HUES64 (cell line): Measurements from ENCODE around the gene CACNA2D1.

Experiments
- H3K27ac ChIP-seq: 2 replicates; pipeline ENCODE4 v1.7.0; 2013; ENCODE audit warnings: low read depth, low read length, inconsistent platforms
- H3K27me3 ChIP-seq: 2 replicates; pipeline ENCODE4 v1.6.1; 2013; ENCODE audit warnings: mild to moderate bottlenecking, low read length; ENCODE audit not compliant: insufficient read depth
- H3K36me3 ChIP-seq: 2 replicates; pipeline ENCODE4 v1.6.1; 2013; ENCODE audit warnings: mild to moderate bottlenecking, low read length; ENCODE audit not compliant: insufficient read depth
- H3K4me1 ChIP-seq: 2 replicates; pipeline ENCODE4 v1.6.1; 2013; ENCODE audit warnings: mild to moderate bottlenecking, low read length, moderate library complexity; ENCODE audit not compliant: insufficient read depth
- H3K4me3 ChIP-seq: 2 replicates; pipeline ENCODE4 v1.5.1; 2013; ENCODE audit warnings: mild to moderate bottlenecking, low read length, moderate library complexity
- H3K9ac ChIP-seq: 2 replicates; pipeline ENCODE4 v1.6.1; 2013; ENCODE audit warnings: mild to moderate bottlenecking, low read depth, low read length
- H3K9me3 ChIP-seq: 2 replicates; pipeline ENCODE4 v1.6.1; 2013; ENCODE audit warnings: low read depth, low read length; ENCODE audit not compliant: insufficient read depth
- WGBS: fragments of 150-250, 120-280 bp; methylation state at CpG from one replicate; pipeline ENCODE4 v1.1.7; 2013; ENCODE audit warnings: missing lambda C conversion rate; 5-methylcytosine and 5-hydroxymethylcytosine counted together

The CACNA2D1 gene

DNA sequence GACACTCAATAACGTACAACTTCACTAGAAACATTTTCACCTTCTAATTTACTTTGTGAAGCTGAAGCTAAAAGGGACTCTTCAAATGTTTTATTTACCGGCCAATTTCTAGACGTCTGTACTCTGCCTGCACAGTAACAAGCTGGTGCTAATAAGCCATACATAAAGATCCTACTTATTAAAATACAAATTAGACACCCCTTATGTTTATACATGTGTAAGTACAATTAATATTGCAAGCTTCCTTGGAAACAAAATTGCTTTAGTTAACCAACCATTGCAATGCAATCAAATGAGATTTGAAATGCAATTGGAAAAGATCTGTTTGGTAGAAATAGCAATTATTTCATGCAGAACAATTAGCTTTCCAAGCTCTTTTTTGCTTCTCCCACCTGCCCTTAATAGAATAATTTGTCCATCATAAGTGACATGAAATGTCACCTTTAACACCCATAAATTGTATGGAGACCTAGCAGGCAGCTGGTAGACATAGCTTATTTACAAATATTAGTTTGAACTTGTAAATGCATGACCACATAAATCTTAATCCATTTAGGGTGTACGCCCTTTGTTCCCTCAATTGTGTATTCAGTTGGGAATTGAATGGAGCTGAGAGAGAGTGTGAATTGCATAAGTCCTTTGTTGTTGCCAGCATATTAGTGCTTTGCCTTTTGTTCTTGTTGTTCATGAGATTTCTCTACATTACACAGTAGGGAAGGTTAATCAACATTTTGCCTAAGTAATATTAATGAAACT is 277.1 kb downstream of the CACNA2D1 start:
- Histone ChIP-seq H3K4me1 (peaks cover 25% of the 10 kb centered on the region), H3K9me3 (no peaks in the 10 kb centered on the region), H3K27me3 (no peaks in the 10 kb centered on the region), H3K27ac (no peak overlapping the region), H3K4me3 (no peak overlapping the region), H3K36me3 (no peaks in the 10 kb centered on the region), H3K9ac (no peak overlapping the region)
- 95% methylated on average over 4 of the region's 4 CpGs for WGBS

DNA sequence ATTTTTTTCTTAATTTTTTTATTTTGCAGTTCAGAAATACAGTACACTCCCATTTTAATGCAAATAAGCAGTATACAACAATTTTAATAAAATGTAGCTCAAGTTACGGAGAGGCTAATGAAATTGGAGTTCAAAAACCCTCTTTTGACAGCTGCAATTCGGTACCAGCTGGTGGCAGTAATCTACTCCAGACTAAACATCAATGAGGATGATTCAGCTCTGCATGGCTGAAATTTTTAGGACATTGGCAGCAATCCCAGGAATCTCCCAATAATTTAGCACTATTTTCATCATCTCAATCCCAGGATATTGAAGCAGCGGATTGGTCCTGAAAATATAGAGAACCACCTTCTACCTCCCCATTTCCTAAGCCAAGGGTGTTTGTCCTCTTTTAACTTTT is 278.8 kb downstream of the CACNA2D1 start:
- H3K9me3 ChIP-seq, result no peaks in the 10 kb centered on the region
- H3K36me3 ChIP-seq, result no peaks in the 10 kb centered on the region
- WGBS, result 38% methylated on average over 3 of the region's 3 CpGs
- no peaks in the 10 kb centered on the region for H3K27me3 ChIP-seq
- peaks cover 27% of the 10 kb centered on the region for H3K4me1 ChIP-seq
- no peak overlapping the region for H3K27ac ChIP-seq
- H3K4me3 ChIP-seq, result no peak overlapping the region
- H3K9ac ChIP-seq, result no peak overlapping the region

DNA sequence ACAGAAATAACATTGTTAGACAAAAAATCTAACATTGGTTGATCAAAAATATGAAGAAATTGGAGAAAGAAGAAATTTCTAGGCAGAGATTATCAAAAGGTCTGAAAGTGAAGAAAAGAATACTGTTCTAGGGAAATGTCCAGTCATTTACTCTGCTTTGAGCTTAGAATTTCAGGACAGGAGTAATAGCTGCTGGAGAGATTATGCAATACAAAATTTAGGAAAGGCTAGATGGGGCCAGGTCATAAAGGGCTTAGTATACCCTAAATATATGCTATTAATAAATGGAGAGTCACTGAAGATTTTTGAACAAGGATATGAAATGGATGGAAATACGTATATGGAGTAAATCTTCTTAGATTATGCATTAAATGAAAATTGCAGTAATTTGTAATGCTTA is 279.2 kb downstream of the CACNA2D1 start:
- 88% methylated on average over 1 of the region's 1 CpG for WGBS
- H3K4me1 ChIP-seq, result peaks cover 27% of the 10 kb centered on the region
- no peaks in the 10 kb centered on the region for H3K27me3 ChIP-seq
- no peaks in the 10 kb centered on the region for H3K9me3 ChIP-seq
- H3K4me3 ChIP-seq, result no peak overlapping the region
- H3K9ac ChIP-seq, result no peak overlapping the region
- no peaks in the 10 kb centered on the region for H3K36me3 ChIP-seq
- H3K27ac ChIP-seq, result no peak overlapping the region

DNA sequence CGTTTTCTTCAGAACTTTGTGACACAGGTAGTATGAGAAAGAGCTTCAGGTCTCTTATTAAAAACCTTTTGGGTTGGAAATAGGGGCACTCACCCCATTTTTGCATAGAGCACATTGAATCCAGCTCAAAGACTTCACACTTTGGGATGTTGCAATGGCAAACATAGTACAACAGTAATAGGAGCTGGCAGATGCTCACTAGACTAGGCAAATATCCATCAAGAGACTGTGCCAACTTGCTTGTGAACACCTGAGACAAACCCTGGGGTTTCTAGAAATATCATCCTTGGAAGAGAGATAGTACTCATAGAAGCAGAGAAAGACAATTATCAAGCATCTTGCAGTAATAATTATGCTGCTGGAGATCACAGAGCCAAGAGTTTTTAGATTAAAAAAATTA is 280.0 kb downstream of the CACNA2D1 start:
- 77% methylated on average over 1 of the region's 1 CpG for WGBS
- H3K9me3 ChIP-seq, result no peaks in the 10 kb centered on the region
- H3K4me1 ChIP-seq, result peaks cover 27% of the 10 kb centered on the region
- no peaks in the 10 kb centered on the region for H3K36me3 ChIP-seq
- H3K9ac ChIP-seq, result no peak overlapping the region
- no peaks in the 10 kb centered on the region for H3K27me3 ChIP-seq
- no peak overlapping the region for H3K4me3 ChIP-seq
- H3K27ac ChIP-seq, result no peak overlapping the region

DNA sequence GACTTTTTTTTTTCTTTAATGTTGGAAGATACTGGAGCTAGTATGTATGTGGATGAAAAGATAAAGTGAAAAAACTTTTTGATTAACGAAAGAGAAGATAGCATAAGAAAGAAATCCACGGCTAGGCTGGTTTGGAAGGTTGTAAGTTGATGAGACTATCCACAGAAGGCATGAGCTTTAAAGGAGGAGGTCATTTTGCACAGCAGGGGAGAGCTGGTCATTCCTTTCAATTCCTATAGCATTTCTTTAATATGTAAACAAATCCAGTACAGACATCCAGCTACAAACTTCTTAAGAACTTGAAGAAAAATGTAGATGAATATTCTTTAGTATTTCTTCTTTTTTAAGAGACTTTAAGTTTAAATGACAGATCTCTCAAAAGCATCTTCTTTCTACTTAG is 281.3 kb downstream of the CACNA2D1 start:
- Histone ChIP-seq H3K27me3 (no peaks in the 10 kb centered on the region), H3K4me1 (peaks cover 27% of the 10 kb centered on the region), H3K27ac (no peak overlapping the region), H3K4me3 (no peak overlapping the region), H3K9me3 (no peaks in the 10 kb centered on the region), H3K36me3 (no peaks in the 10 kb centered on the region), H3K9ac (no peak overlapping the region)
- 33% methylated on average over 2 of the region's 2 CpGs for whole genome bisulfite sequencing

DNA sequence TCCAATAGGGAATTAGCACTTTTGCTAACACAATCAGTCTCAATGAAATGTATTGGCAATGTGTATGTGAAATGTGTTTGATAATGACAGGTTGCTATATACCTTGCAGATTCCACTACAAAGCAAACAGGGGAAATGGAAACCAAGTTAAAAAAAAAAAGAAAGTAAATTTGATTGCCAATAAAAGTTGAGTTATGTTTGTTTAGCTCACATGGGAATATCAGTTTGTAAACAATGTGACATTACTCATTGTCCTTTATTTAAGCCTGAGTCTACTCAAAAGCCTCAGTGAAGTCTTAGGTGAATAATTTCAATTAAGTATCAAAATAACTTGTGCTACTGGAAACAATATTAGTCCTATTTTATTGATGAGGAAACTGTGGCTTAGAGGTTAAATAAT is 285.2 kb downstream of the CACNA2D1 start:
- no peak overlapping the region for H3K27ac ChIP-seq
- peaks cover 34% of the 10 kb centered on the region for H3K4me1 ChIP-seq
- no peaks in the 10 kb centered on the region for H3K9me3 ChIP-seq
- H3K27me3 ChIP-seq, result peaks cover 2% of the 10 kb centered on the region; the same call in 1 of the 2 replicates
- H3K4me3 ChIP-seq, result no peak overlapping the region
- no peaks in the 10 kb centered on the region for H3K36me3 ChIP-seq
- H3K9ac ChIP-seq, result no peak overlapping the region

DNA sequence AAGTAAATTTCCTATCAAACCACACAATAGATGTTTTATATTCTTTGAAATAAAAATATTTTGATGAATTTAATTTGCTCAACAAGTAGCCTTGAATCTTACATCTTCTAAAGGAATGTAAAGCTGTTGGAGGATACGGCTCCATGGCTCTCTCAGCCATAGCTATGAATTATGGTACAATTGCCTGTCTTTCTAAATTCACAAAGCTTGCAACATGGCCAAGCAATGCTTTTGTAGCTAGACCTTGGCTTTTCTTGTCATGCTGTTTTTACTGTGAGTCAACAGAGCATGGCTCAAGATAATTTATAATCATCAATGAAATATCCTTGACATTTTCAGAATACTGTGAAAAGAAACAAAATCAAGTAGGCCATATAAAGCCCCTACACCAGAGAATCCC is 286.7 kb downstream of the CACNA2D1 start:
- no peaks in the 10 kb centered on the region for H3K36me3 ChIP-seq
- peaks cover 27% of the 10 kb centered on the region for H3K4me1 ChIP-seq
- WGBS, result 86% methylated on average over 1 of the region's 1 CpG
- peaks cover 2% of the 10 kb centered on the region; the same call in 1 of the 2 replicates for H3K27me3 ChIP-seq
- H3K9me3 ChIP-seq, result no peaks in the 10 kb centered on the region
- H3K9ac ChIP-seq, result no peak overlapping the region
- H3K4me3 ChIP-seq, result no peak overlapping the region
- H3K27ac ChIP-seq, result no peak overlapping the region

DNA sequence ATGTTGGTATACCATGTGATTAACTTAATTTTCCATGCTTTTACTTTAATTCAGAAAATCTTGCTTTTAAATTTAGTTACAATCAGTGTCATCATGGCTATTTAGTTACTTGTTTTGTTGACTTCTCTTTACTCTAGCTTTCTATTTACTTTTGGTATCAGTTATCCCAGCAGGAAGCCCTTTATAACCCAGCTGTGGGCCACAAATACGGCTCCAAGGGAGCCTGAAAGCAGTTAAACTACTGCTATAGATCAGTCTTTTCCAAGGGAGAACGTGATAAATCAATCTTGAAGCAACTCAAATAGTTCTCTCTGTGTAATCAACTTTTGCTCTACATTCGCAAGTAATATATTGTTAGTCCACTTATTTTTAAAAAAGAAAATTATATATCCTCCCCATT is 287.4 kb downstream of the CACNA2D1 start:
- Histone ChIP-seq H3K27me3 (peaks cover 2% of the 10 kb centered on the region; the same call in 1 of the 2 replicates), H3K9ac (no peak overlapping the region), H3K27ac (no peak overlapping the region), H3K4me1 (peaks cover 28% of the 10 kb centered on the region), H3K36me3 (no peaks in the 10 kb centered on the region), H3K9me3 (no peaks in the 10 kb centered on the region), H3K4me3 (no peak overlapping the region)
- 5% methylated on average over 2 of the region's 3 CpGs for WGBS

DNA sequence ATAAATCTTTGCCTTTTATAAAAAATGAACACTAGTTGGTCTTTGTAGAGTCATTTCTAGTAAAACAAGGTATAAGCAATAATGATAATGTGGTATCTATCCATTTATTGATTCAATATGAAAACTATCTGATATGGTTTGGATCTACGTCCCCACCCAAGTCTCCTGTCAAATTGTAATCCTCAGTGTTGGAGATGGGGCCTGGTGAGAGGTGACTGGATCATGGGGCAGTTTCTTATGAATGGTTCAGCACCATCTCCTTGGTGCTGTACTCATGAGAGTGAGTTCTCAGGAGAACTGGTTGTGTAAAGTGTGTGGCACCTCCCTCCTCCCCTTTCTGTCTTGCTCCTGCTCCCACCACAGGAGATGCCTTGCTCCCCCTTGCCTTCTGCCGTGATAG is 288.8 kb downstream of the CACNA2D1 start:
- H3K9ac ChIP-seq, result no peak overlapping the region
- H3K27me3 ChIP-seq, result peaks cover 2% of the 10 kb centered on the region; the same call in 1 of the 2 replicates
- H3K4me1 ChIP-seq, result peaks cover 31% of the 10 kb centered on the region
- no peak overlapping the region for H3K27ac ChIP-seq
- 89% methylated on average over 2 of the region's 2 CpGs for whole genome bisulfite sequencing
- H3K36me3 ChIP-seq, result no peaks in the 10 kb centered on the region
- no peaks in the 10 kb centered on the region for H3K9me3 ChIP-seq
- H3K4me3 ChIP-seq, result no peak overlapping the region

DNA sequence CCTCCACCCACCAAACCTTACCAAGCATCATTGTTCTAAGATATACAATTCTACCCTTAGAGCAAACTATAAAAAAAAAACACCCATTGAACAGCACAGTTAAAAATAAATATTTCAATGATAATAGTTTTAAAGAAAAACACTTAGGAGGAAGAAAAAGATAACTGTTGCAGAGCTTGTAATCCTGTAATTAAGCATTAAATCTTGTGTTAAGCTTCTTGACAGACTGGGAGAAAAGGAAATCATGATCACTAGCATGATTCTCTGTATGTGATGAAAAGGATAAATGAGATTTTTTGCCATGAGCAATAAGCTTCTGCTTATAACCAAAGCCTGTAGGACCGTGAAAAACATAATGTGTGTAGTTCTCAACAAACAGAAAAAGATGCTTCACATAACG is 289.8 kb downstream of the CACNA2D1 start:
- Histone ChIP-seq H3K27me3 (peaks cover 2% of the 10 kb centered on the region; the same call in 1 of the 2 replicates), H3K4me3 (no peak overlapping the region), H3K4me1 (peaks cover 31% of the 10 kb centered on the region), H3K9me3 (no peaks in the 10 kb centered on the region), H3K9ac (no peak overlapping the region), H3K36me3 (no peaks in the 10 kb centered on the region), H3K27ac (no peak overlapping the region)
- WGBS, result 100% methylated on average over 1 of the region's 2 CpGs

DNA sequence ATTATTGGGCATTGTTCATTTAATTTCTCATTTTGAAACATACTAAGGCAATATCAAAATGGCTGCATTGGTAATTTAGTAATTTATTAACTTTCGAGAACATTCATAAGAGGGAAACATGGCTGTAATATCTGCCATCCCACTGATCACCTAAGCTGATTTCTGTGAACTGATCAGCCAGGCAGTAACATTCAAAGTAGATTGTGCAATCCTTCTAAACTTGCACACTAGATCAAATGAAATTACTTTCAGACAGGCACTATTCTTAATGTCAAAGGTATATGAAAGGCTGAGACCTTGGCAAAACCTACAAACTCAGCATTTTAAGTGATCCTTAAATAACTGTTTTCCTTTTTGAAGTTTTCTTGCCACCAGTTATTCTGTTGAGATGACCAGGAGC is 290.7 kb downstream of the CACNA2D1 start:
- Histone ChIP-seq H3K4me1 (peaks cover 31% of the 10 kb centered on the region), H3K27ac (no peak overlapping the region), H3K27me3 (peaks cover 2% of the 10 kb centered on the region; the same call in 1 of the 2 replicates), H3K9me3 (no peaks in the 10 kb centered on the region), H3K4me3 (no peak overlapping the region), H3K9ac (no peak overlapping the region), H3K36me3 (no peaks in the 10 kb centered on the region)
- 92% methylated on average over 1 of the region's 1 CpG for WGBS

DNA sequence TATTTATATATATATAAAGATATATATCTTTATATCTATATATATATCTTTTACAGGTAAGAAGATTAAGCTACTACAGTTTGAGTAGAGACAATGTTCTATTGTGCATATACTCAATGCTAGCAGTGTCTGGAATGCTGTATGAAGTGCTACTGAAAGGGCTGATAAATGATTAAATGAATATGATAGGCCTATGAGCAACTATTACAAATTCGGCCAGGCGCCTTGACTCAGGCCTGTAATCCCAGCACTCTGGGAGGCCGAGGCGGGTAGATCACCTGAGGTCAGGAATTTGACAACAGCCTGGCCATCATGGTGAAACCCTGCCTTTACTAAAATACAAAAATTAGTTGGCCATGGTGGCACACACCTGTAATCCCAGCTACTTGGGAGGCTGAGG is 297.1 kb downstream of the CACNA2D1 start:
- 96% methylated on average over 4 of the region's 4 CpGs for WGBS

More for the DNA sequence above, 297.1 kb downstream of the CACNA2D1 start:
- H3K36me3 ChIP-seq, result no peaks in the 10 kb centered on the region
- no peak overlapping the region for H3K9ac ChIP-seq
- no peaks in the 10 kb centered on the region for H3K9me3 ChIP-seq
- no peaks in the 10 kb centered on the region for H3K27me3 ChIP-seq
- H3K4me1 ChIP-seq, result peaks cover 6% of the 10 kb centered on the region
- H3K27ac ChIP-seq, result no peak overlapping the region
- no peak overlapping the region for H3K4me3 ChIP-seq
